CD4-positive, alpha-beta T cell treated with Interleukin-4 for 4 hours (primary cell): Measurements from ENCODE around the gene WDR11.
A peak's percentile ranks its signal among the peaks of the same experiment; 100 is the strongest.
"Not testable (repeated sequence)": the region's sequence is repeated elsewhere in the genome, so short reads cannot be mapped to it uniquely, and the experiment has no call there.

Experiments
- DNase-seq: peaks from one replicate; pipeline ENCODE4 v3.0.0-alpha.2; 2020

Gene WDR11

GRCh38 chr10:120841522-120842189 lies 9.5 kb upstream of the WDR11 start:
- DNase-seq, result no peak

DNA sequence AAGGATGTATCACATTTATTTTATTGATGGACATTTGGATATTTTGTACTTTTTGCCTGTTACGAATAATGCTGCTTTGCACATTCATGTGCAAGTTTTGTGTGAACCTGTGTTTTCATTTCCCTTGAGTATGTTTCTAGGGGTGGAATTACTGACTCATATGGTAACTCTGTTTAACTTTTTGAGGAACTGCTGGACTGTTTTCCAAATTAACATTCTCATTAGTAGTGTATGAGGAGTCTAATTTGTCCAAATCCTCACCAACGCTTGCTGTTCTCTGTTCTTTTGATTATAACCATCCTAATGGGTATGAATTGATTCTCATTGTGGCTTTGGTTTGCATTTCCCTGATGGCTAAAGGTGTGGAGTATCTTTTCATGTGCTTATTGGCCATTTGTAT lies 3.2 kb downstream of the WDR11 start:
- DNase-seq, result no peak

DNA sequence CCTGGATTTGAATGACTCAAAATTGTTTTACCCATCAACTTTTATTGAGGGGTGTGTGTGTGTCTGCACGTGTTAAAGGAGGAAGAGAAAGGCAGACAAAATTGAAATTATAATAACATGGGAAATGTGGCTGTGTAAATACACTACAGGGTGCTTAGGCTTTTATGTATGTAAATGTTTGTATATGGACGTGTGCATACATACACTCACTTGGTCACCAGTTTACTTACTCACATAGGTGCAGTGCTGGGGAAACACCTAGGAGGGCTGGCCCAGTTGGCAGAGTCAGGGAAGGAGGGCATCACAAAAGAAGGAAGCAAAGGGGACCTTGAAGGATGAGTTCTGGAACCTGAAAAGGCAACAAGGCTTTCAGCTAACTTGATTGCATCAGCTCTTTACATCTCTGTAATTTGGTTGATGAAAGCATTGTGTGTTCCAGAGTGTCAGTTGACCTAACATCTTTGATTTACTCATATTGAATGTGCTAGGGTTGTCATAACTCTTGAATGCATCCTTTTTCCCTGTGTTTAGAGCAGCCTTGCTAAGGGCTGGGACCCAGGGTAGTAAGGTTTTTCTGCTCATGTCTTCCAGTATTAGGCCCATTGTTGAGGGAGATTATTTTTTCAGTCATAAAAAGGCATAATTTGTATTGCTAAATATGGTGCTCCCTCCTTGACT lies 10.2 kb downstream of the WDR11 start:
- no peak for DNase-seq

- DNase-seq, result no peak
Measured at GRCh38 chr10:120873741-120874140, 22.6 kb downstream of the WDR11 start.

GRCh38 chr10:120883071-120883470 lies 31.9 kb downstream of the WDR11 start:
- no peak for DNase-seq

GRCh38 chr10:120887482-120887881 lies 36.3 kb downstream of the WDR11 start:
- no peak for DNase-seq

DNA sequence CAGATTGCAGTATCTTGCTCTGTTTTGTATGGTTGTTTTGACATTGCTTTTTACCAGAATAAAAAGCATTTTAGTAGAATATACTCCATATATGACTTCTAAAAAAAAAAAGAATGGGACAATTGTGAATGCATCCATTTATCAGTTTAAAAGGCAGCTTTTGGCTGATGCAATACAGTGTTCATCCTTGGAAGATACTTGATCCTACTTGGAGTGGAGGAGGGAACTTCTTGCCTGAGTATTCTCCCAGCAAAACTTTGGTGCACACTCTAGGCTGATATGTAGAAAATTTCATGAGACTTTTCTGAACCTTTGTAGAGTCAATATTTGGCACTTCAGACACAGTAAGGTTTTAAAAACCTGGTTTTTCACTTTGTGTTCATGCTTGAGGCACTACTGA lies 40.2 kb downstream of the WDR11 start:
- no peak for DNase-seq

GRCh38 chr10:120894556-120894955 lies 43.4 kb downstream of the WDR11 start:
- no peak for DNase-seq

- DNase-seq, result no peak
Measured at GRCh38 chr10:120897343-120897742, 46.2 kb downstream of the WDR11 start.

GRCh38 chr10:120905268-120905667 lies 54.1 kb downstream of the WDR11 start:
- DNase-seq, result no peak

- DNase-seq, result no peak
Measured at GRCh38 chr10:120917521-120918250, 66.5 kb downstream of the WDR11 start.

DNA sequence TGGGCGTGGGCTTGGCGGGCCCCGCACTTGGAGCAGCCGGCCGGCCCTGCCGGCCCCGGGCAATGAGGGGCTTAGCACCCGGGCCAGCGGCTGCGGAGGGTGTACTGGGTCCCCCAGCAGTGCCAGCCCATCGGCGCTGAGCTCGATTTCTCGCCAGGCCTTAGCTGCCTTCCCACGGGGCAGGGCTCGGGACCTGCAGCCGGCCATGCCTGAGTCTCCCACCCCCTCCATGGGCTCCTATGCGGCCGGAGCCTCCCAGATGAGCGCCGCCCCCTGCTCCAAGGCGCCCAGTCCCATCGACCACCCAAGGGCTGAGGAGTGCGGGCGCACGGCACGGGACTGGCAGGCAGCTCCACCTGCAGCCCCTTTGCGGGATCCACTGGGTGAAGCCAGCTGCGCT lies 72.7 kb downstream of the WDR11 start:
- not testable (repeated sequence) for DNase-seq

GRCh38 chr10:120926611-120927010 lies 75.4 kb downstream of the WDR11 start:
- no peak for DNase-seq

DNA sequence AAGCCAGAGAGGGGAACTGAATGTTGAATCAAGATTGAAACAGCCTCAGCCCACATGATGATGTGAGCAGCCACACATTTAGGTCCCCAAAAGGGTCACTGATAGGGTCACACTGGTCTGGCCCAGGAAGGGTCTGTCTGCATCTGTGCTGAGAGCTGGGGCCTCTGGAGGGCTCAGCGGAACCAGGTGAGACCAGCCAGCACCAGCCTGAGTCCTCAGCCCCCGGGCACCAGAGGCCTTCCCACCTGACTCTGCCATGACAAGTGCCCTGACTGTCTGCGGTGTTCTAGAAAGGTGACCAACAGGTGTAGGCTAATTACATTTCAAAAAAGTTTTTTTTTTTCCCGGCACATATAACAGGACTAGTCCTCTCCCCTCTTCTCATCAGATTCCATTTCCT lies 76.2 kb downstream of the WDR11 start:
- no peak for DNase-seq

DNA sequence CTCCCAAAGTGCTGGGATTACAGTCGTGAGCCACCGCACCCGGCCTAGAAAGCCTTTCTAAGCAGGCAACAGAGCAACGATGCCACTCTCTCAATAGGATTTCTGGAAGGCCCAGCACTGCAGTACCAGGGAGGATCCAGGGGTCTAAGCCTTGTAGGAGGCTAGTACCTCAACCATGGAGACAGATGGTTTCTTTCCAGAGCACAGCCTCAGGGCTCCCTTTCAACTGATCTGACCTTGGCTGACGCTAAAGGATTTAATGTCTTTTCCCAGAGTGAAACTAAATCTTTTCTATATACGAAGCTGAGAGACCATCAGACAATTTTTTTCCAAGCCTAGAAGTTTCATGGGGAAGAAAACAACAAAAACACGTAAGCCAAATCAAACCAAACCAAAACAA lies 78.0 kb downstream of the WDR11 start:
- DNase-seq, result no peak

- DNase-seq, result no peak
Measured at GRCh38 chr10:120931423-120931822, 80.3 kb downstream of the WDR11 start.

DNA sequence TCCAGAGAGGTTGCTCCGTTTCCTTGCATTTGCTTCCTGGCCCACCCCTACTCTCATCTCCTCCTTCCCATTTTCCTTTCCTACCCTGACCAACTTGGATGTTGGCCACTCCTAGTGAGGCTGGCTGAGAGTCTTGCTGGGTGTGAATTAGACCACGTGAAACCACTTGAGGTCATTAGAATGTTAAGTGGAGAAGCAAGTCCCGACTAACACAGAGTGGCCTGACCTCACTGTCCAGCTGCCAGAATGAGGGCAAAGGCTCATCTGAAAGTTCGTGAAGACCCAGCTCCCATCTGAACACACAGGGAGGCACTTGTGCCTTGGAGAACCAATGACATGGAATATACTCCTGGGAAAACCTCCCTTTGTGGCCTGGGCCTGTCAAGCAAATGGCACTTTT lies 80.8 kb downstream of the WDR11 start:
- DNase-seq, result no peak

- no peak for DNase-seq
Measured at GRCh38 chr10:120938822-120939221, 87.7 kb downstream of the WDR11 start.

DNA sequence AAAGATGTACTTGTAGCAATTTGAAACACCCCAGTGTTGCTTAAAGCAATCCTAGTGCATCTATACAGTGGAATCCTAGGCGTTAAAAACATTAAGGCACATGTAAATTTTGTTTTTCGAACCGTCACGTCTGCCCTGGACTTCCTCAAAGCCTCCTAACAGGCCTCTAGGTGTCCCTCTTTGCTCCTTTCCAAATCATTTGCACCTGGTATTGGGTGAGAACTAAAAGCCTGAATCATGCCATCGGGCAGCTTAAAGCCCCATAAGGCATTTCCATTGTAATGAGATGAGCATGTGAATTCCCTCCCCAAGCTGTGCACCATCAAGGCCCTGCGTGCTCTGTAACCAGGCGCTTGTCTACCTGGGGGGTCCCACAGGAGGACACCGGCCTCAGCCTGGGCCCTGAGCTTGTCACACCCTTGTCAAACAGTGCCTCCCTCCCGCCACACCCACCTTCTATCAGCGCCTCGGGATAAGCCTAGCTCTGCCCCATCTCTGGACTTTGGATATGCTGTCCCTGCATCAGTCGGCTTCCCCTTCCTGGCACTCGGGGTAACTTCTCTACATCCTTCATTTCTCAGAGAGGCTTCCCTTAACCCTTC lies 89.2 kb downstream of the WDR11 start:
- DNase-seq, result no peak

DNA sequence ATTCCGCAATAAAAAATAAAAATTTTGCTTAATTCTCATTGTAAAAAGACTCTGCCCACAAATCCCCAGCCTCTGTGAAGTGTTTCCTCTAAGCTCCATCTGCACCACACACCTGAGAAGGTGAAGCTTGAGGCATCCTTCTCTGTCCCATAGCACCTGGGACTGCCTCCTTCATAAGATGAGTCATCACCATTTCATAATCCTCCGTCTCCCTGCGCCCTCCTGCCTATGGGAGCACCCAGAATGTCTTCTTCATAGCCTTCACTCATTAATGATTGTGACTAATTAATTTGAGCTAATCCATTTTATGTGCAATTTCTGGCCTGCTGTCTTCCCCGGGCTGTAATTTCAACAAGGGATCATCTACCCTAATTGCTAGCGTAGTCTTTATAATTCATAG lies 90.3 kb downstream of the WDR11 start:
- no peak for DNase-seq

GRCh38 chr10:120942806-120943413 lies 91.7 kb downstream of the WDR11 start:
- DNase-seq, result peak; percentile 62

DNA sequence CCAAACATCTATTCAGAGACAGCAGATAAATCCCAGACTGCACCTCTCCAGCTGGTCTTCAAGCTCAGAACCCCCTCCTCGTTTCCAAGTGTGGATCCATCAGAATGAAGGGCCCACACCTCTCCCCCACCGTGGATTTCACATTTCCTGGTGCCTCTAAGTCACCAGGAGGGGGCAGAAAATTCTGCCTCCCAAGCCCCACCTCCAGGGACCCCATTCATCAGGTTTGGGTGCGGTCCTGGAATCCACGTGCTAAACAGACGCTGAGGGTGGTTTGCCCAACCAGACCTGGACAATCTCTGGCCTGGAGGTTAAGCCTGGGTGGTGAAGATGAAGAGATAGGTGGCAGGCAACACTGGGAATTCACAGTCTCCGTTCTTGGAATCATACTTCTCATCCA lies 92.4 kb downstream of the WDR11 start:
- no peak for DNase-seq

DNA sequence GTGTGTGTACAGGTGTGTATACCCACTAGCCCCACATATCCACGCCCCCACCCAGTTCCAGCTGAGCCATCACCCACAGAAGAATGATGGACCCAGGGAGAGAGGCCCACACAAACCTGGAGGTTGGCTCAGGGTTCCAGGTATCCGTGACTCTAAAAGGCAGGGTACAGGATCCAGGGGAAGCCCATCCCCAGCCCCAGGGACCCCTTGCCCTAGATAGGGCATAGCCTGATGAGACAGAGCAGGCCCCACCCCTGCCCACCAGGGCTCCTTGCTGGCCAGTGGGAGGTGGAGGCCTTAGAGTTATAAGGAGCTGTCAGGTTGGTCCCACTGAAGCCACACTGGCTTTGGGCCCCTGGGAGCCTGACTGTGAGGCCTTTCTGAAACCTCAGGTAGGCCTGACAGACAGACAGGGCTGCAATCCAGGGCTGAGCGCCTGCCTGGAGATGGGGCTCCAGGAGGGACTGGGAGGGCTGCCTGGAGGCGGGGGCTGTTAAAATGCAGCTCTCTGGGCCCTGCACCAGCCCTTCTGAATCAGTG lies 93.5 kb downstream of the WDR11 start:
- no peak for DNase-seq
